GM12865 (cell line): ENCODE data around the gene CRISP1.
"Not testable (repeated sequence)": the region's sequence is repeated elsewhere in the genome, so short reads cannot be mapped to it uniquely, and the experiment has no call there.

Experiments used
- DNase-seq: peaks from one replicate; pipeline ENCODE4 v3.0.0; 2010; ENCODE audit warnings: low read depth
- H3K4me3 ChIP-seq: 2 replicates; pipeline ENCODE4 v1.5.1; 2011; ENCODE audit warnings: mild to moderate bottlenecking, low read depth, low read length, control low read depth
- TF ChIP-seq, protein P1 (sequence below): IDR thresholded peaks from 2 replicates; pipeline ENCODE4 v1.5.1; 2011; ENCODE audit warnings: low read length, control low read depth, low read depth, inconsistent platforms; ENCODE audit not compliant: insufficient read depth; ENCODE audit errors: missing control alignments

CRISP1 gene

DNA sequence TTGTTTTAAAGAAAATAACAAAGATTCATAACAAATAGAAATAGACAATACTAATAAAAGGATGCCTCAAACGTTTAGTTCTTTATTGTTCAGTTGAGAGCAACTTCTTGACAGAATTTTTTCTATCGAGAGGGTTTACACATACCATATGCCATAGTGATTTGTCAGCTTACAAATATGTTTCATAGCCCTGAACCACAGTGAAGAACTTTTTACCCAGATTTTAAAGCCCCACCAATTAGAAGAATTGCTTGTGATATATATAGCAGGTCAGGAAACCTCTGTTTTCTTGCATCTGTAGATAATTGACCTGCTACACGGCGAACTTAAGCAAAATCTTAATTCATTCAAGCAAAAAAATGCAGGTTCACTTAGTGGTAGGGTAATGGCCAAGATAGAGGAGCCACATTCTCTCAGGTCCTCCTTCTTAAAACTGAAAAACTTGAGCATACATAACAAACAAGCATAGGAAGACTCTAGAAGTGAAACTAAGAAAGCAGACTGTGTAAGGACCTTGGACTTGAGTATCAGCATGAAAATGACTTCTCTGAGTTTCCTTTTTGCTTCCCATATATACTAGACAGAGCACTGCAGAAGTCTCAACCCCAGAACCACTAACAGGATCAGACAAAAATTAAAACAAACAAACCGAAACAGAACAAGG lies 39.5 kb downstream of the CRISP1 start:
- H3K4me3 ChIP-seq, result no peak overlapping the region
- peak; percentile 33 for DNase-seq
- TF ChIP-seq, protein P1, sequence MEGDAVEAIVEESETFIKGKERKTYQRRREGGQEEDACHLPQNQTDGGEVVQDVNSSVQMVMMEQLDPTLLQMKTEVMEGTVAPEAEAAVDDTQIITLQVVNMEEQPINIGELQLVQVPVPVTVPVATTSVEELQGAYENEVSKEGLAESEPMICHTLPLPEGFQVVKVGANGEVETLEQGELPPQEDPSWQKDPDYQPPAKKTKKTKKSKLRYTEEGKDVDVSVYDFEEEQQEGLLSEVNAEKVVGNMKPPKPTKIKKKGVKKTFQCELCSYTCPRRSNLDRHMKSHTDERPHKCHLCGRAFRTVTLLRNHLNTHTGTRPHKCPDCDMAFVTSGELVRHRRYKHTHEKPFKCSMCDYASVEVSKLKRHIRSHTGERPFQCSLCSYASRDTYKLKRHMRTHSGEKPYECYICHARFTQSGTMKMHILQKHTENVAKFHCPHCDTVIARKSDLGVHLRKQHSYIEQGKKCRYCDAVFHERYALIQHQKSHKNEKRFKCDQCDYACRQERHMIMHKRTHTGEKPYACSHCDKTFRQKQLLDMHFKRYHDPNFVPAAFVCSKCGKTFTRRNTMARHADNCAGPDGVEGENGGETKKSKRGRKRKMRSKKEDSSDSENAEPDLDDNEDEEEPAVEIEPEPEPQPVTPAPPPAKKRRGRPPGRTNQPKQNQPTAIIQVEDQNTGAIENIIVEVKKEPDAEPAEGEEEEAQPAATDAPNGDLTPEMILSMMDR, result no peak

DNA sequence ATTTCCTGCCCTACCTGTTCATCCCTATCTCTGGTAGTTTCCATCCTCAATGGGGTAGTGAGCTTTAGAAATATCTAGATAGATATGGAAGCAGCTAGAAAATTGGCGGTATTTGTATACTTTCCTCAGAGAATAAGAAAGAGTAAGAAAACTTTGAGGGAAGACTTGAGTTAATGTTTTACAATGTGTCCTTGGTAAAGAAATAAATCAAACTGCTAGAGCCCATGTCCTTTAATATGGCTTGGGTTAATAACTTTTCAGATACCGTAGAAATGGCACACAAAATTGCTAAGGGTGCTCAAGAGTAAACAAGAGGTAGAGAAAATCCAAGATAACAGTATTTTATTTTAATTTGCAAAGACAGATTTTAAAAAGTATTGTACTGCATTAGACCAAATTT lies 51.2 kb downstream of the CRISP1 start:
- DNase-seq, result no peak
- TF ChIP-seq, protein P1, result no peak
- no peak overlapping the region for H3K4me3 ChIP-seq

DNA sequence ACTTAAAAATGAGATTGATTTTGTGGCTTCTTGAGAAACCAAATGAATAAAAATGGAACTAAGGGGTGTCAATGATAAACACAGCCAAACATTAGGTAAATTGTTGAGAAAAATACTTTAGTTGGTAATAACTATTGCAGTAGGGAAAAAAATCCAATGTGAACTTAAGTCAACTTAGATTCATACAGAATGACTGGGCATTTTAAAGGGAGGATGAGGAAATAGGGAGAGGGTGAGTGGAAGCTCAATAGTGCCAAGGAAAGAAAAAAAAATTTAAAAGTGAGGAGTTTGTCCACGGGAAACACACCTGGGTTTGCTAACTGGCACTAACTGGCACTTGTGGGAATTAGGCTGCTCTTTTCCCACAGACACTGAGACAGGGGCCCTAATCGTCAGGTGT lies 53.1 kb downstream of the CRISP1 start:
- DNase-seq, result no peak
- H3K4me3 ChIP-seq, result no peak overlapping the region
- TF ChIP-seq, protein P1, result no peak

DNA sequence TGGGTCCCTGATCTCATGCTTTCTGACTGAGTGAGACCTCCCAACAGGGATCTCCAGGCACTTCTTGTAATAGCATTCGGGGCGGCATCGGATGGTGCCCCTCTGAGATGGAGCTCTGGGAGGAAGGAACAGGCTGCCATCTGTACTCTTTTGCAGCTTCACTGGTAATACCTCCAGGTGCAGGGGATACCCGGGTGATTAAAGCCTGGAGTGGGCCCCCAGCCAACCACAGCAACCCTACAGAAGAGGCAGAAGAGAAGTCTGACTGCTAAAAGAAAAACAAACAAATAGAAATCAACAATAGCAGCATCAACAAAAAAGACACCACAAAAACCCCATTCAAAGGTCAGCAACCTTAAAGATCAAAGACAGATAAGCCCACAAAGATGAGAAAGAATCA lies 60.2 kb downstream of the CRISP1 start:
- TF ChIP-seq, protein P1, result no peak
- no peak for DNase-seq
- H3K4me3 ChIP-seq, result no peak overlapping the region

DNA sequence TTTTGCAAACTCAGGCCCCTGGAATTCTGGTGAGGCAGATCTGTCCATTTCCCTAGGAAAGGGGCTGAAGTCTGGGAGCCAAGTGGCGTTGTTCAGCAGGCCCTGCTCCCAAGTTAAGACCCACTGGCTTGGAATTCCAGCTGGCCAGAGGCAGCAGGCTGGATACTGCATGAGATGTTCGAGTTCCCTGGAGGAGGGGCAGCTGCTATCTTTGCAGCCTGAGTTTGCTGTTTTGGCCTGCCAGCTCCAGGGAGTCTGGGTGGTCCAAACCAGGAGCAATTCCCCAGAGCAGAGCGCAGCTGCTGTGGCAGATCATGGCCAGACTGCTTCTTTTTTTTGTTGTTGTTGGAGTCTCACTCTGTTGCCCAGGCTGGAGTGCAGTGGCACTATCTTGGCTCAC lies 61.1 kb downstream of the CRISP1 start:
- DNase-seq, result no peak
- H3K4me3 ChIP-seq, result no peak overlapping the region
- TF ChIP-seq, protein P1, result no peak

DNA sequence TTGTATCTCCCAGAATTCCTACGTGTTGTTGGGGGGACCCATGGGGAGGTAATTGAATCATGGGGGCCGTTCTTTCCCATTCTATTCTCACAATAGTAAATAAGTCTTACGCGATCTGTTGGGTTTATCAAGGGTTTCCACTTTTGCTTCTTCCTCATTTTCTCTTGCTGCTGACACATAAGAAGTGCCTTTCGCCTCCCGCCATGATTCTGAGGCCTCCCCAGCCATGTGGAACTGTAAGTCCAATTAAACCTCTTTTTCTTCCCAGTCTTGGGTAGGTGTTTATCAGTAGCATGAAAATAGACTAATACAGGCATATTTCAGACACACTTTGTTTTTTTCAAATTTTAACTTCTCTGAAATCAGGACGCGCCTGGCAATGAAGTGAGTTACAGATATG lies 64.8 kb downstream of the CRISP1 start:
- H3K4me3 ChIP-seq, result no peak overlapping the region
- TF ChIP-seq, protein P1, result no peak
- no peak for DNase-seq

DNA sequence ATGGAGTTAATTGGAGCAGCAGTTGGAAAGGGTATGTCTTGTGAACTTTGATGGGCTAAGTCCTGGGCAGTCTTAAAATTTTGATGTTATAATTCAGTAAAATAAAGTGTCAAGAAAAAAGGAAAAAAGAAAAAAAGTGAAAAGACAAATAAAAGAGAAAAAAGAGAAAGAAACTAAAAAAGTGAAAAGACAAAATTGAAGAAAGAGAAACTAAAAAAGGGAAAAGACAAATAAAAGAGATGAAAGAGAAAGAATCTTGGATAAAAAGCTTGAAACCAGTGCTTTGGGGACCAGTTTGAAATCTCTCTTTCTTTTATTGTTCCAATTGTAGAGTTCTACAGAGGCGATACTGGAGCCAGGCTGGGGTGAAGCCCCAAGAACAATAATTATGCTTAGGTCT lies 67.2 kb downstream of the CRISP1 start:
- no peak overlapping the region for H3K4me3 ChIP-seq
- no peak for DNase-seq
- TF ChIP-seq, protein P1, result no peak

DNA sequence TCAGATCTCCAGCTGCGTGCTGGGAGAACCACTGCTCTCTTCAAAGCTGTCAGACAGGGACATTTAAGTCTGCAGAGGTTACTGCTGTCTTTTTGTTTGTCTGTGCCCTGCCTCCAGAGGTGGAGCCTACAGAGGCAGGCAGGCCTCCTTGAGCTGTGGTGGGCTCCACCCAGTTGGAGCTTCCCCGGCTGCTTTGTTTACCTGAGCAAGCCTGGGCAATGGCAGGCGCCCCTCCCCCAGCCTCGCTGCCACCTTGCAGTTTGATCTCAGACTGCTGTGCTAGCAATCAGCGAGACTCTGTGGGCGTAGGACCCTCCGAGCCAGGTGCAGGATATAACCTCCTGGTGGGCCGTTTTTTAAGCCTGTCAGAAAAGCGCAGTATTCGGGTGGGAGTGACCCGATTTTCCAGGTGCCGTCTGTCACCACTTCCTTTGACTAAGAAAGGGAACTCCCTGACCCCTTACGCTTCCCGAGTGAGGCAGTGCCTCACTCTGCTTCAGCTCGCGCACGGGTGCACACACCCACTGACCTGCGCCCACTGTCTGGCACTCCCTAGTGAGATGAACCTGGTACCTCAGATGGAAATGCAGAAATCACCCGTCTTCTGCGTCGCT lies 69.4 kb downstream of the CRISP1 start:
- not testable (repeated sequence) for DNase-seq, H3K4me3 ChIP-seq
